Activated T-helper 17 cell treated with anti-CD3 and anti-CD28 coated beads, Interleukin-2, amount 50 U/mL, for 72 hours (primary cell): ENCODE measurements around the gene CNTN4. TPM values are rescaled to one million over a fixed set of nuclear protein-coding genes. Genes with fewer than 3 reads are reported as not detected.

Experiments used
- ATAC-seq: fragments of 150-1000 bp; cut with Tn5 transposase; replicated peaks from 2 replicates; pipeline ENCODE4 v1.10.0; 2021; ENCODE audit warnings: mild to moderate bottlenecking, moderate library complexity
- H3K27ac Mint-ChIP-seq: one replicate; pipeline ENCODE4 v1.8.0; 2022; ENCODE audit warnings: mixed read lengths
- H3K27me3 Mint-ChIP-seq: one replicate; pipeline ENCODE4 v1.8.0; 2022; ENCODE audit warnings: mixed read lengths
- H3K36me3 Mint-ChIP-seq: one replicate; pipeline ENCODE4 v1.8.0; 2022; ENCODE audit warnings: low read depth, mild to moderate bottlenecking, mixed read lengths
- H3K4me1 Mint-ChIP-seq: one replicate; pipeline ENCODE4 v1.8.0; 2022; ENCODE audit warnings: mixed read lengths
- H3K4me3 Mint-ChIP-seq: one replicate; pipeline ENCODE4 v1.8.0; 2022; ENCODE audit warnings: mild to moderate bottlenecking, mixed read lengths
- H3K9me3 Mint-ChIP-seq: one replicate; pipeline ENCODE4 v1.8.0; 2022; ENCODE audit warnings: mixed read lengths
- total RNA-seq, 2 donors: library from RNA; stranded (reverse); gene quantifications; one replicate each; pipeline ENCODE4 v1.2.3, GENCODE V29; 2022

Gene CNTN4
- total RNA-seq, 2 donors from 2014 or later, result not detected

GRCh38 chr3:3097958-3098357 lies 999.3 kb downstream of the CNTN4 start:
- Mint-ChIP-seq H3K27ac (no peak overlapping the region), H3K4me3 (no peak overlapping the region), H3K4me1 (no peaks in the 10 kb centered on the region), H3K36me3 (no peaks in the 10 kb centered on the region), H3K27me3 (peaks cover 4% of the 10 kb centered on the region), H3K9me3 (no peaks in the 10 kb centered on the region)
- ATAC-seq, result no peak

GRCh38 chr3:3101660-3102458 lies 1003.2 kb downstream of the CNTN4 start:
- Mint-ChIP-seq H3K4me1 (no peaks in the 10 kb centered on the region), H3K27me3 (peaks cover 7% of the 10 kb centered on the region), H3K27ac (no peak overlapping the region), H3K9me3 (no peaks in the 10 kb centered on the region), H3K36me3 (no peaks in the 10 kb centered on the region), H3K4me3 (no peak overlapping the region)
- ATAC-seq, result peak; percentile 24

- Mint-ChIP-seq H3K9me3 (no peaks in the 10 kb centered on the region), H3K27ac (no peak overlapping the region), H3K36me3 (no peaks in the 10 kb centered on the region), H3K4me1 (no peaks in the 10 kb centered on the region), H3K4me3 (no peak overlapping the region), H3K27me3 (peaks cover 4% of the 10 kb centered on the region)
- no peak for ATAC-seq
Measured at GRCh38 chr3:3102751-3103150, 1004.1 kb downstream of the CNTN4 start.

GRCh38 chr3:3105246-3105645 lies 1006.6 kb downstream of the CNTN4 start:
- no peaks in the 10 kb centered on the region for H3K9me3 Mint-ChIP-seq
- peaks cover 11% of the 10 kb centered on the region for H3K4me1 Mint-ChIP-seq
- no peaks in the 10 kb centered on the region for H3K36me3 Mint-ChIP-seq
- no peak overlapping the region for H3K4me3 Mint-ChIP-seq
- H3K27me3 Mint-ChIP-seq, result peaks cover 4% of the 10 kb centered on the region
- no peak overlapping the region for H3K27ac Mint-ChIP-seq
- ATAC-seq, result no peak

- Mint-ChIP-seq H3K27me3 (peaks cover 4% of the 10 kb centered on the region), H3K4me1 (peaks cover 16% of the 10 kb centered on the region), H3K27ac (no peak overlapping the region), H3K9me3 (no peaks in the 10 kb centered on the region), H3K36me3 (no peaks in the 10 kb centered on the region), H3K4me3 (no peak overlapping the region)
- ATAC-seq, result no peak
Measured at GRCh38 chr3:3105815-3106214, 1007.1 kb downstream of the CNTN4 start.

GRCh38 chr3:3107181-3107580 lies 1008.5 kb downstream of the CNTN4 start:
- Mint-ChIP-seq H3K4me3 (no peak overlapping the region), H3K27me3 (peaks cover 4% of the 10 kb centered on the region), H3K4me1 (peaks cover 18% of the 10 kb centered on the region), H3K27ac (no peak overlapping the region), H3K9me3 (no peaks in the 10 kb centered on the region), H3K36me3 (no peaks in the 10 kb centered on the region)
- ATAC-seq, result no peak
